ENCODE results near the gene TCEA2. TPM values are rescaled to one million over a fixed set of nuclear protein-coding genes. Genes with fewer than 3 reads are reported as not detected.

Gene TCEA2
- total and polyA plus RNA-seq, 2 of the 13 experiments (the other 11 are each of a cell fraction or from before 2014, with no cell fraction given) = 28.1 to 33.7 TPM

DNA sequence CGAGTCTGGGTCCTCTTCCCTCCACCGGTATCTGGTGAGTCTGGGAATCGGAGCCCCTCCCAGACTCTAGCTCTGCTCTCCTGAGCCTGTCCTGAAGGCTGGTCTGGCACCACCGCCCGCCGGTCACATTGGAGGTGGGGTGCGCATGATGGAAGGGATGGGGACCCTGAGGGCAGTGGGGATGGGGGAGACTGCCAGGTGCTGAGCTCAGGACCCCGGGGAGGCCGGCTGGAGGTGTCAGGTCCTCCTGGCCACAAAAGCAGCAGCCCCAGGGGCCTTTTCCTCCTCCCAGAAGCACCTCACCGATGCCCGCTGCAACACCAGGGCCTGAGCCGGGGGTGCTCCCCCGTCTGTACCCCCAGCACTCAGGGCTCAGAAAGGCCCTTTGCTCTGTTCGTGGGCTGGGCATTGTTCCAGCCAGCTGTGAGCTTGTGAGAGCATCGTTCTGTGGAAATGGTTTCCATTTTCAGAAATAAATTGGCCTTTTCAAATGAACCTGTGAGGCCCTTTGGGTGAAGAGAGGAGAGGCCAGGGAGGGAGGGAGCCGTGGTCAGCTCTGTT is 46.9 kb downstream of the TCEA2 start:
- Histone ChIP-seq H3K4me3 (replicated peaks in 1 of 3; ENCODE audit: insufficient read depth in 1 of 3, low read depth in 2 of 3, low read length in 3 of 3) (no peak overlapping the region), H3K27ac (ENCODE audit: extremely low read length, insufficient read depth, low read length) (no peak overlapping the region), H4K20me1 (ENCODE audit: insufficient read depth, low read length) (peaks cover 5% of the 10 kb centered on the region; the same call in 1 of the 2 replicates), H3K79me2 (ENCODE audit: insufficient read depth, low read length) (no peaks in the 10 kb centered on the region), H3K4me1 (ENCODE audit: insufficient read depth, low read length) (peaks cover 21% of the 10 kb centered on the region), H3K9ac (ENCODE audit: insufficient read depth, low read depth, low read length) (no peak overlapping the region), H2AFZ (ENCODE audit: low read length) (no peak overlapping the region), H3K36me3 (replicated peaks in 1 of 2; ENCODE audit: control insufficient read depth in 1 of 2, insufficient read depth in 2 of 2, low read length in 2 of 2) (no peaks in the 10 kb centered on the region), H3K4me2 (ENCODE audit: low read depth, low read length) (no peak overlapping the region), H3K27me3 (ENCODE audit: control insufficient read depth in 1 of 2, insufficient read depth in 2 of 2, low read length in 2 of 2) (peaks cover 45 to 90% of the 10 kb centered on the region in 2 experiments), H3K9me3 (ENCODE audit: low read length) (no peaks in the 10 kb centered on the region)
- ATAC-seq (no peak), DNase-seq (ENCODE audit: low spot score) (no peak), FAIRE-seq (no peak)
- WGBS (ENCODE audit: low lambda C conversion rate) = 7% methylated on average over 7 of the region's 16 CpGs
- ChIA-PET CTCF (ENCODE audit: low intra/inter-chr PET ratio, low total read pairs) (no interaction called here), POLR2A (no interaction called here)
- peak; percentile 38; the same call in 1 of the 2 replicates for TF ChIP-seq EZH2 (conservative IDR thresholded peaks at IDR 0.05; ENCODE audit: low read depth, low read length)
- no peak for TF ChIP-seq ZKSCAN5 (CRISPR knock-in tag; IDR thresholded peaks at IDR 0.05)
- no TSS peak for BruUV-seq (replicated peaks)
- in situ Hi-C loops (cut with HindIII; ENCODE audit: extremely low pct_ligation_motif_present, low pct_unique_long_range_greater_than_20kb) (no loop called here), intact Hi-C loops (cut with micrococcal nuclease; ENCODE audit: unreplicated experiment) (no loop called here)

DNA sequence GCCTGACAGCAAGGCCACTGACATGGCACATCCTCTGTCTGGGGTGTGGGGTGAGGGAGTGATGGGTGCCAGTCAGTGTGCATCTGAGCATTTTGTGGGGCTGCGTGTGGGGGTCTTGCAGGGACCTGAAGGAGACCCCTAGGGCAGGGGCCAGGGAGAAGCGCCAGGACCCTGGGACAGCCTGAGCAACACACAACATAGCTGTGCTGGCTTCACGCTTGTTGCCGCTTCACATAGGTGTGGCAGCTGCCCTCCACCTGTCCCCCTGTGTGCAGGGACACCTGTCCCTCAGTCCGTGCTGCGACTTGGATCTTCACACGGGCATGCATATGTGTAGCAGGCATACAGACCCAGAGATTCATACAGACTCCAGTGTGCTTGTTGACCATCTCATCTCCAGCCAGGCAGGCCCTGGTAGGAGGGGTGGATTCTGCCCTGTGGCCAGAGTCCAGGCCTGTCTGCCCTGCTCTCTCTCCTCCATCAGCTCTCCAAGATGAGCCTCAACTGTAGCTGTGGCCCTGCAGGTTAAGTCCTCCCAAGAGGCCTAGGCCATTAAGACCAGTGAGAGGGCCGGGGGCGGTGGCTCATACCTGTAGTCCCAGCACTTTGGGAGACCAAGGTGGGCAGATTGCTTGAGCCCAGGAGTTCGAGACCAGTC is 47.5 kb downstream of the TCEA2 start:
- H3K79me2 ChIP-seq (ENCODE audit: insufficient read depth, low read length) = no peaks in the 10 kb centered on the region
- peaks cover 46 to 93% of the 10 kb centered on the region in 2 experiments for H3K27me3 ChIP-seq (ENCODE audit: control insufficient read depth in 1 of 2, insufficient read depth in 2 of 2, low read length in 2 of 2)
- ATAC-seq (peak; percentile 60), FAIRE-seq (peak; percentile 81), DNase-seq (ENCODE audit: low spot score) (no peak)
- peaks cover 21% of the 10 kb centered on the region for H3K4me1 ChIP-seq (ENCODE audit: insufficient read depth, low read length)
- in situ Hi-C loops (cut with HindIII; ENCODE audit: extremely low pct_ligation_motif_present, low pct_unique_long_range_greater_than_20kb) = no loop called here
- no peak overlapping the region for H3K4me3 ChIP-seq (replicated peaks in 1 of 3; ENCODE audit: insufficient read depth in 1 of 3, low read depth in 2 of 3, low read length in 3 of 3)
- POLR2A ChIA-PET = no interaction called here
- no peak overlapping the region for H3K27ac ChIP-seq (ENCODE audit: extremely low read length, insufficient read depth, low read length)
- peaks cover 5% of the 10 kb centered on the region; the same call in 1 of the 2 replicates for H4K20me1 ChIP-seq (ENCODE audit: insufficient read depth, low read length)
- no peak overlapping the region for H3K4me2 ChIP-seq (ENCODE audit: low read depth, low read length)
- no peaks in the 10 kb centered on the region for H3K9me3 ChIP-seq (ENCODE audit: low read length)
- intact Hi-C loops (cut with micrococcal nuclease; ENCODE audit: unreplicated experiment) = no loop called here
- 41% methylated on average over 10 of the region's 10 CpGs for WGBS (ENCODE audit: low lambda C conversion rate)
- CTCF ChIA-PET (ENCODE audit: low intra/inter-chr PET ratio, low total read pairs) = no interaction called here
- H2AFZ ChIP-seq (ENCODE audit: low read length) = no peak overlapping the region
- no peaks in the 10 kb centered on the region for H3K36me3 ChIP-seq (replicated peaks in 1 of 2; ENCODE audit: control insufficient read depth in 1 of 2, insufficient read depth in 2 of 2, low read length in 2 of 2)
- H3K9ac ChIP-seq (ENCODE audit: insufficient read depth, low read depth, low read length) = no peak overlapping the region
- BruUV-seq (replicated peaks) = no TSS peak
- TF ChIP-seq NFRKB (IDR thresholded peaks at IDR 0.05) (no peak), TOE1 (CRISPR knock-in tag; IDR thresholded peaks at IDR 0.05) (no peak), ISL2 (CRISPR knock-in tag; IDR thresholded peaks at IDR 0.05) (no peak), NFE2L1 (CRISPR knock-in tag; IDR thresholded peaks at IDR 0.05; ENCODE audit: borderline replicate concordance) (no peak), ZNF382 (CRISPR knock-in tag; IDR thresholded peaks at IDR 0.05; ENCODE audit: borderline replicate concordance) (no peak)
- TF ChIP-seq, protein P1, sequence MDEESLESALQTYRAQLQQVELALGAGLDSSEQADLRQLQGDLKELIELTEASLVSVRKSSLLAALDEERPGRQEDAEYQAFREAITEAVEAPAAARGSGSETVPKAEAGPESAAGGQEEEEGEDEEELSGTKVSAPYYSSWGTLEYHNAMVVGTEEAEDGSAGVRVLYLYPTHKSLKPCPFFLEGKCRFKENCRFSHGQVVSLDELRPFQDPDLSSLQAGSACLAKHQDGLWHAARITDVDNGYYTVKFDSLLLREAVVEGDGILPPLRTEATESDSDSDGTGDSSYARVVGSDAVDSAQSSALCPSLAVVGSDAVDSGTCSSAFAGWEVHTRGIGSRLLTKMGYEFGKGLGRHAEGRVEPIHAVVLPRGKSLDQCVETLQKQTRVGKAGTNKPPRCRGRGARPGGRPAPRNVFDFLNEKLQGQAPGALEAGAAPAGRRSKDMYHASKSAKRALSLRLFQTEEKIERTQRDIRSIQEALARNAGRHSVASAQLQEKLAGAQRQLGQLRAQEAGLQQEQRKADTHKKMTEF (CRISPR knock-in tag; IDR thresholded peaks at IDR 0.05) = no peak
- TF ChIP-seq, protein P2, sequence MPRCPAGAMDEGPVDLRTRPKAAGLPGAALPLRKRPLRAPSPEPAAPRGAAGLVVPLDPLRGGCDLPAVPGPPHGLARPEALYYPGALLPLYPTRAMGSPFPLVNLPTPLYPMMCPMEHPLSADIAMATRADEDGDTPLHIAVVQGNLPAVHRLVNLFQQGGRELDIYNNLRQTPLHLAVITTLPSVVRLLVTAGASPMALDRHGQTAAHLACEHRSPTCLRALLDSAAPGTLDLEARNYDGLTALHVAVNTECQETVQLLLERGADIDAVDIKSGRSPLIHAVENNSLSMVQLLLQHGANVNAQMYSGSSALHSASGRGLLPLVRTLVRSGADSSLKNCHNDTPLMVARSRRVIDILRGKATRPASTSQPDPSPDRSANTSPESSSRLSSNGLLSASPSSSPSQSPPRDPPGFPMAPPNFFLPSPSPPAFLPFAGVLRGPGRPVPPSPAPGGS (CRISPR knock-in tag; IDR thresholded peaks at IDR 0.05) = no peak
- TF ChIP-seq, protein P3, sequence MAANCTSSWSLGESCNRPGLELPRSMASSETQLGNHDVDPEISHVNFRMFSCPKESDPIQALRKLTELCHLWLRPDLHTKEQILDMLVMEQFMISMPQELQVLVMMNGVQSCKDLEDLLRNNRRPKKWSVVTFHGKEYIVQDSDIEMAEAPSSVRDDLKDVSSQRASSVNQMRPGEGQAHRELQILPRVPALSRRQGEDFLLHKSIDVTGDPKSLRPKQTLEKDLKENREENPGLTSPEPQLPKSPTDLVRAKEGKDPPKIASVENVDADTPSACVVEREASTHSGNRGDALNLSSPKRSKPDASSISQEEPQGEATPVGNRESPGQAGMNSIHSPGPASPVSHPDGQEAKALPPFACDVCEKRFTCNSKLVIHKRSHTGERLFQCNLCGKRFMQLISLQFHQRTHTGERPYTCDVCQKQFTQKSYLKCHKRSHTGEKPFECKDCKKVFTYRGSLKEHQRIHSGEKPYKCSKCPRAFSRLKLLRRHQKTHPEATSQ (CRISPR knock-in tag; IDR thresholded peaks at IDR 0.05; ENCODE audit: borderline replicate concordance) = no peak
- TF ChIP-seq, protein P4, sequence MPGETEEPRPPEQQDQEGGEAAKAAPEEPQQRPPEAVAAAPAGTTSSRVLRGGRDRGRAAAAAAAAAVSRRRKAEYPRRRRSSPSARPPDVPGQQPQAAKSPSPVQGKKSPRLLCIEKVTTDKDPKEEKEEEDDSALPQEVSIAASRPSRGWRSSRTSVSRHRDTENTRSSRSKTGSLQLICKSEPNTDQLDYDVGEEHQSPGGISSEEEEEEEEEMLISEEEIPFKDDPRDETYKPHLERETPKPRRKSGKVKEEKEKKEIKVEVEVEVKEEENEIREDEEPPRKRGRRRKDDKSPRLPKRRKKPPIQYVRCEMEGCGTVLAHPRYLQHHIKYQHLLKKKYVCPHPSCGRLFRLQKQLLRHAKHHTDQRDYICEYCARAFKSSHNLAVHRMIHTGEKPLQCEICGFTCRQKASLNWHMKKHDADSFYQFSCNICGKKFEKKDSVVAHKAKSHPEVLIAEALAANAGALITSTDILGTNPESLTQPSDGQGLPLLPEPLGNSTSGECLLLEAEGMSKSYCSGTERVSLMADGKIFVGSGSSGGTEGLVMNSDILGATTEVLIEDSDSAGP (CRISPR knock-in tag; IDR thresholded peaks at IDR 0.05; ENCODE audit: borderline replicate concordance) = 0 out of 2 replicates have a peak, but pooled peaks have one; percentile 25
